PFSK-1 (cell line): ENCODE measurements around the gene SLC9A5.

ENCODE experiments used
- REST ChIP-seq, 2 experiments: IDR thresholded peaks; 2 replicates each; pipeline versions ENCODE4 v1.6.1 to v1.8.0; 2011 to 2012; ENCODE audit warnings: low read depth in 2 of 2, low read length in 2 of 2, control low read depth in 1 of 2, inconsistent platforms in 1 of 2, mild to moderate bottlenecking in 1 of 2, moderate library complexity in 1 of 2; ENCODE audit not compliant: insufficient read depth in 1 of 2
- TAF1 ChIP-seq: IDR thresholded peaks from 2 replicates; pipeline ENCODE4 v1.6.1; 2012; ENCODE audit warnings: low read length, control low read depth, borderline replicate concordance; ENCODE audit not compliant: insufficient read depth

- no peak for TF ChIP-seq REST (IDR thresholded peaks at IDR 0.05; ENCODE audit: insufficient read depth in 1 of 2, low read depth in 2 of 2, low read length in 2 of 2)
- TF ChIP-seq TAF1: no peak
Observed at GRCh38 chr16:67249178-67250044, 632 bp downstream of the SLC9A5 start.
